ENCODE results near the gene GNG10.

GNG10 gene

DNA sequence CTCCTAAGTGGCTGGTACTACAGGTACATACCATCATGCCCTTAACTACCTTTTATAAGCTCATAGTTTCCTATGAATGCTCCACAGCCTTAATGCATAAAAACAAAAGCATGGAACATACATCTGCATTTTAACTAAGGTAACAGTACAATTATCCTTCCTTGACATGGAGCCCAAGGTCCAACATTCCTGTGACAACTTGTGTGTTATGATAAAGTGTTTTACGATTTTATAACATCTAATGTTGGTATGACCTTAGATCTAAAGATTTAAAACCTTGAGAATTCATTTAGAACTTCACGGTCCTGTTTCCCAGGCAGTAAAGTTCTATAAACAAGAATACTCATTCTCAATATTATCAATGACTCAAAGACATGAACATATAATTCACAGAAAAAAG lies 43.1 kb downstream of the GNG10 start:
- no peak for DNase-seq (ENCODE audit: low read depth, low spot score)

DNA sequence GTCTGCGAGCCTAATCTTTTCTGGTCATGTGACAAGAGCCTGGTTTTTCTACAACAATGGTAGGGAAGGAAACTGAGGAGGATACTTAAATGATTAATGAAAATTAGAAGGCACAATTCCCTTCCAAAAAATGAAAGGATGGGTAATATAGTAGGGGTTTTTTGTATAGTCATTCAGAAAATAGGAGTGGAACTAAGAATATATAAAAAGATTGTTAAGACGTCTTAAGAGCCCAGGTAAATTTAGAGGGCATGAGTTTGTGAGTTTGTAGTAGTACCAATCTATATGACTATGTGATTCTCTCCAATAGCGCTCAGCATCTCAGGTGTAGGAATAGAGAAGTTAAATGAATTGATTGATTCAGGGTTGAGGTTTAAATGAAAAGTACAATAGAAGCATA lies 50.1 kb downstream of the GNG10 start:
- H3K4me3 ChIP-seq (ENCODE audit: low read length), result no peak overlapping the region
- DNase-seq (ENCODE audit: low read depth, low spot score), result no peak

More for the DNA sequence above, 43.1 kb downstream of the GNG10 start:
- no peak overlapping the region for H3K4me3 ChIP-seq (ENCODE audit: low read length)

DNA sequence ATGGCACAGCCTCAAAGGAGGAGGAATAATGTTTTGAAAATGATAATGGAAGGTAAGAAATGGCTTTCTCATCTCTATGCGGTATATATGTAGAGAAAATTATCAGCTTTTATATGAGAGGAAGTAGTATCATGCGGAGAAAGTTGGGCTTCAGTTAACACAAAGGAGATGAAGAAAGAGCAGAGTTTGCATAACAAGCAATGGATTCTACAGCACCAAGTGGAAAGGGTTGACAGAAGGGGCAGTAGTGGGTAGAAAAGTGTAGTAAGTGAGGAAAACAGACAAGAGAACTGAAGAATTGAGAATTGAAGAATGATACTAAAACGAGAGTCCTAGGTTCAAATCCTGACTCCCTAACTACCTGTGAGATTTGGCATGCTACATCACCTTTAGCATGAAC lies 51.0 kb downstream of the GNG10 start:
- no peak for DNase-seq (ENCODE audit: low read depth, low spot score)

DNA sequence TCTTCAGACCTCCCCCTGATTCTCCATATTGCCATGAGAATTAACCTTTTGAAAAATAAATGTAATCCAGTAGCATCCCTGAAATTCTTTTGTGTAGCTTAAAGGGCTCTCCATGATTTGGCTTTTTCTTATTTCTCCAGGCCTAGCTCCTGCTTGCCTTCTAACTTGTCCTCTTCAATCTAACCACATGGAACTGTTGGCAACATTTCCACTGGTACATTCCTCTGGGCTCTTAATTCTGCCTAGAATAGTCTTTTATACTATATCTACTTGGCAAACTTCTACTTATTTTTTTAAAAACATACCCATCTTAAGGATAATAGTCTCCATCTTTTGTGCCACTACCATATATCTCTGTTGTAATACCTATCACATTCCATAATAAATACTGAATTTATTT lies 54.1 kb downstream of the GNG10 start:
- no peak overlapping the region for H3K4me3 ChIP-seq (ENCODE audit: low read length)
- DNase-seq (ENCODE audit: low read depth, low spot score), result no peak

More for the DNA sequence above, 51.0 kb downstream of the GNG10 start:
- H3K4me3 ChIP-seq (ENCODE audit: low read length), result no peak overlapping the region

DNA sequence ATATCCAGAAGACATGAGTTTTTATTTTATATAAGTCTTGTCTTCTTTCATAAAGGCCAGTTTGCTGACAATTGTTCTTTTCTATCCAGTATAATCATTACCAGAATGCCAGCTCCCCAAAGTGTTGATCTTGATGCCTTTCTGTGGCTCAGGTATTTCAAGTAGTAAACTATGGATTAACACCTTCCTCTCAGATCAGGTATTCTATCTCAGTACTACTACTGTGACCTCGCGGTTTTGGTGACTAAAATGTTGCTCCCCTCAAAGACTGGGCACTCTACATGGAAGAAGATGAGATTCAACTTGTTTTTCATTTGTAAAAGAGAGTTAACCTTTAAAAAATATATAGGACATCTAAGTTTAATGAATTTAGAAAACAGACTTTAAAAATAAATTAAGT lies 58.1 kb downstream of the GNG10 start:
- no peak overlapping the region for H3K4me3 ChIP-seq (ENCODE audit: low read length)
- no peak for DNase-seq (ENCODE audit: low read depth, low spot score)

Data from Jurkat, Clone E6-1 (cell line).